ENCODE measurements around the gene NPC1.

The NPC1 gene

DNA sequence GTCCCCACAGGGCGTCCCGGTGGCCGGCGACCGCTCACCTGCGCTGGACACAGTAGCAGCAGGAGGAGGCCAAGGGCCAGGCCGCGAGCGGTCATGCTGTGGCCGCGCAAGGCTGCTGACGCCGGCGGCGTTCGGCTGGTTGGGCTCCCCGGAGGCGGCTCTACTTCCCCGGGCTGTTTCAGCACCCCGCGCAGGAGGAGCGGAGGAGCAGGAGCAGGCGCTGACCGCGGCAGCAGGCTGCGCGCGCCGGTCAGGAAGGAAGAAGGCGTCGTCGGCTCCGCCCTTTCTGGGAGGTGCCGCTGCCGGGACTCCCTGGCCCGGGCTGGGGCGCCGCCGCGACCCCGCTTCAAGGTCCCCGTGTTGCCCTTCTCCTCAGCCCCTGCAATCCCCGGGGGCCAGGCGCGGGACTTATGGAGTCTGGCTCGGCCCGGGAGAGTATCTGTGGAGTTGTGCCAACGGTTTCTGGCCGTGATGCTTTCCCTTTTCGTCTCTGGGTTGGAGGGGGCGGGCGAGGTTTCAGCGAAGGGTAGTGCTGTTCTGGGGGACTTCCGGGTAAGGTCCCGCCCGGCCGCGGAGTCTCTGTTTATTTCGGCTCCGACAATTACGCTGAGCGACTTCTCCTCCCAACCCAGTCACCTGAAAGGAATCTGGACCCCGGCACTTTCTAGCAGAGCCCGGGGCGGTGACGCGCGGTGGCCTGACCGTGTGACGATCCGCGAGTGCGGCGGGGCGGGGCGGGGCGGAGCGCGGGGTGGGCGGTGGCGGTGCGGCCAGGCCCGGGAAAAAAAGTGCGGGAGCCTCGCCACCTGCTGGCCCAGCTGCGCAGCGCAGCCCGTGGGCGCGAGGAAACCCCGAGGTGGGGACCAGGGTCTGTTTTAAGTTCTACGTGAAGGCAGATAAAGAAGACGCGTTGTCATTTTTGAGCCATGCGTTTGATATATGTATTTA lies at the start of gene NPC1:
Gene NPC1, minus strand, starts transcription at position 258 of the 948 bp plus-strand sequence. Its CDS starts 163 bp downstream, at position 95.
- Mint-ChIP-seq H3K27ac (peak within 1 kb of the TSS; percentile 88), H3K4me1 (ENCODE audit: low read depth) (peaks cover 47% of the 10 kb centered on the region), H3K36me3 (ENCODE audit: low read depth) (peaks cover 22% of the 10 kb centered on the region), H3K4me3 (peak within 1 kb of the TSS; percentile 94), H3K9me3 (no peaks in the 10 kb centered on the region), H3K27me3 (no peaks in the 10 kb centered on the region)

DNA sequence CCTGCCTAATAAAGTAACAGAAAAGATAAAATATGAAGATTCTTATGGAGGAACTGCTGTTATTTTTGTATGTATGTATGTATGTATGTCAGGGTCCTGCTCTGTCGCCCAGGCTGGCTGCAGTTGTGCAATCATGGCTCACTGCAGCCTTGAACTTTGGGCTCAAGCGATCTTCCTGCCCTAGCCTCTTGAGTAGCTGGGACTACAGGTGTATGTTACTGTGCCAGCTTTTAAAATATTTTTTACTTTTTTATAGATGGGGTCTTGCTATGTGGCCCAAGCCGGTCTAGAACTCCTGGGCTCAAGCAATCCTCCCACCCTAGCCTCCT lies 49.7 kb upstream of the NPC1 start:
- peaks cover 13% of the 10 kb centered on the region for H3K27me3 Mint-ChIP-seq
- peaks cover 13% of the 10 kb centered on the region for H3K4me1 Mint-ChIP-seq (ENCODE audit: low read depth)
- H3K27ac Mint-ChIP-seq, result no peak overlapping the region
- H3K9me3 Mint-ChIP-seq, result no peaks in the 10 kb centered on the region
- H3K36me3 Mint-ChIP-seq (ENCODE audit: low read depth), result no peaks in the 10 kb centered on the region
- H3K4me3 Mint-ChIP-seq, result no peak overlapping the region

- no peaks in the 10 kb centered on the region for H3K36me3 Mint-ChIP-seq (ENCODE audit: low read depth)
- H3K4me3 Mint-ChIP-seq, result no peak overlapping the region
- no peak overlapping the region for H3K27ac Mint-ChIP-seq
- peaks cover 13% of the 10 kb centered on the region for H3K27me3 Mint-ChIP-seq
- H3K4me1 Mint-ChIP-seq (ENCODE audit: low read depth), result peaks cover 13% of the 10 kb centered on the region
- H3K9me3 Mint-ChIP-seq, result no peaks in the 10 kb centered on the region
Measured at GRCh38 chr18:23635283-23636070, 49.2 kb upstream of the NPC1 start.

DNA sequence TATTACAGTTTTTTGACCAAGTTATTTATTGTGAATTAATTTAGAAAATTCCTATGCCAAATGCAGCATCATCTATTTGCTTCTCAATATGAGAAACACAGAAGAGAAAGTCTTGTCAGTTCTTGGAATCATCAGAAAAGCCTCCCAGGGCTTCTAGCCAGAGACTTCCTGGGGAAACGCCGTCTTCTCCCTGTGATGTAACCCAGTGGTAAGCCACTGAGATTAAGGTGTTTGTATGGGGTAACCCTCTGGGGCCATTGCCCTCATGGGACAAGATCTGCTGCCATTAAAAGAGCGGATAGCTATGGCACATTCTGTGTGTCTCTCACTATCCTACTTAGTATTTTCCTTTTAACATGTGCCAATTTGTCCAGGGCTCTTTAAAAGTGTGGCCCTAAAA lies 48.4 kb upstream of the NPC1 start:
- H3K36me3 Mint-ChIP-seq (ENCODE audit: low read depth), result no peaks in the 10 kb centered on the region
- H3K4me3 Mint-ChIP-seq, result no peak overlapping the region
- peaks cover 13% of the 10 kb centered on the region for H3K27me3 Mint-ChIP-seq
- H3K27ac Mint-ChIP-seq, result no peak overlapping the region
- peaks cover 13% of the 10 kb centered on the region for H3K4me1 Mint-ChIP-seq (ENCODE audit: low read depth)
- H3K9me3 Mint-ChIP-seq, result no peaks in the 10 kb centered on the region

GRCh38 chr18:23632615-23633014 lies 46.3 kb upstream of the NPC1 start:
- H3K36me3 Mint-ChIP-seq (ENCODE audit: low read depth), result no peaks in the 10 kb centered on the region
- H3K27ac Mint-ChIP-seq, result no peak overlapping the region
- no peaks in the 10 kb centered on the region for H3K9me3 Mint-ChIP-seq
- peaks cover 8% of the 10 kb centered on the region for H3K27me3 Mint-ChIP-seq
- H3K4me3 Mint-ChIP-seq, result no peak overlapping the region
- peaks cover 13% of the 10 kb centered on the region for H3K4me1 Mint-ChIP-seq (ENCODE audit: low read depth)

- H3K36me3 Mint-ChIP-seq (ENCODE audit: low read depth), result no peaks in the 10 kb centered on the region
- no peak overlapping the region for H3K27ac Mint-ChIP-seq
- H3K4me3 Mint-ChIP-seq, result no peak overlapping the region
- no peaks in the 10 kb centered on the region for H3K9me3 Mint-ChIP-seq
- peaks cover 19% of the 10 kb centered on the region for H3K4me1 Mint-ChIP-seq (ENCODE audit: low read depth)
- H3K27me3 Mint-ChIP-seq, result peaks cover 8% of the 10 kb centered on the region
Measured at GRCh38 chr18:23631746-23632145, 45.4 kb upstream of the NPC1 start.

DNA sequence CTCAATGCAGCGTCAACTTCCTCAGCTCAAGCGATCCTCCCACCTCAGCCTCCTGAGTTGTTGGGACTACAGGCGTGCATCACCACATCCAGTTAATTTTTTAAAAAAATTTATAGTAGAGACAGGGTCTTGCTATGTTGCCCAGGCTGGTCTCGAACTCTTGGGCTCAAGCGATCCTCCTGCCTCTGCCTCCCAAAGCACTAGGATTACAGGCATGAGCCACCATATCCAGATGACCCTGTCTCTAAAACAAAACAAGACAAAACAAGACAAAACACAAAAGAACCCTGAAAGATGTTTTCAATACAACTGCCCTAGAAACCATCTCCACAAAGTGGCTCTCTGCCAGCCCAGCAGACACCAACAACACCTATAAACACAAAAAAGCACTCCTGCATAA lies 45.0 kb upstream of the NPC1 start:
- H3K9me3 Mint-ChIP-seq, result no peaks in the 10 kb centered on the region
- H3K27ac Mint-ChIP-seq, result no peak overlapping the region
- H3K36me3 Mint-ChIP-seq (ENCODE audit: low read depth), result no peaks in the 10 kb centered on the region
- H3K27me3 Mint-ChIP-seq, result peaks cover 8% of the 10 kb centered on the region
- H3K4me1 Mint-ChIP-seq (ENCODE audit: low read depth), result peaks cover 23% of the 10 kb centered on the region
- H3K4me3 Mint-ChIP-seq, result no peak overlapping the region

DNA sequence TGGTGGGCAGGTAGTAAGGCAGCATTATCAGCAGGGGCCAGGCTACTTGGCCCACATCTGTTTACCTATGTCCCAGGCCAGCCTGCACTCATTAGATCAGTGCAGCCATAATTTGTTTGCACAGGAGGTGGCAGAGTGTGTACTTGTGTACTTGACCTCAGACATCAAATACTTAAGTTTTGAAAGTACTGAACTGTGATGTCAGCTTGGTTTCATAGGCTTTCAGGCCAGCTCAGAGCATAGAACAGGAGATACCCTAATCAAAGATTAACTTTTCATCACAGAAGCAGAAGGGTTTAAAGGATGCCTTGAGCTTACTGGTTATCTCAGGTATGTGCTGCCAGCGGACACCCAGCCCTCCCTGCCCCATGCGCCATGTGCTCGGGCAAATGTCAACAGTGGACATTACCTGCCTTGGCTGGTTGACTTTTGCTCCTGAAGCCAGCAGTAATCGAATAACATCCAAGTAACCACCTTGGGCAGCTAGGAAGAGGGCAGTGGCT lies 43.2 kb upstream of the NPC1 start:
- H3K27me3 Mint-ChIP-seq, result peaks cover 8% of the 10 kb centered on the region
- no peak overlapping the region for H3K27ac Mint-ChIP-seq
- no peaks in the 10 kb centered on the region for H3K9me3 Mint-ChIP-seq
- peaks cover 13% of the 10 kb centered on the region for H3K4me1 Mint-ChIP-seq (ENCODE audit: low read depth)
- H3K4me3 Mint-ChIP-seq, result no peak overlapping the region
- H3K36me3 Mint-ChIP-seq (ENCODE audit: low read depth), result no peaks in the 10 kb centered on the region

DNA sequence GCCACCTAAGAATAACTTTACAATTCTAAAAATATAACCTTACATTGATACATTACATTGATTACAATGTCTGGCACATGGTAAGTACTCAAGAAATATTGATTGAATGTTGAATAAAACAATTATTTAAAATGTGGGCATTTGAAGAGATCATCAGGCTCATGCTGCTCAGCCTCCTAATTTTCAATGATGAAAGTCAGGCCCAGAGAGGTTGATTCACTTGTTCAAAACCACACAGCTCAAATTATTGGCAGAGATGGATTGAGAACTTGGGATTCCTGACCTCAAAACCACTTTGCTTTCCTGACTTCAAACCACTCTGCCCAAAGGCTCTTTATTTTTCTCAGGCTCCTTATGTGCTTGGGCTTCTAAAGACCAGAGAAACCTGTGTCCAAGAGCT lies 41.7 kb upstream of the NPC1 start:
- Mint-ChIP-seq H3K4me1 (ENCODE audit: low read depth) (peaks cover 13% of the 10 kb centered on the region), H3K27me3 (peaks cover 8% of the 10 kb centered on the region), H3K27ac (no peak overlapping the region)

GRCh38 chr18:23627321-23627720 lies 41.0 kb upstream of the NPC1 start:
- Mint-ChIP-seq H3K4me3 (no peak overlapping the region), H3K27ac (no peak overlapping the region), H3K36me3 (ENCODE audit: low read depth) (no peaks in the 10 kb centered on the region), H3K9me3 (no peaks in the 10 kb centered on the region), H3K27me3 (peaks cover 8% of the 10 kb centered on the region), H3K4me1 (ENCODE audit: low read depth) (peaks cover 13% of the 10 kb centered on the region)

More for the DNA sequence above, 41.7 kb upstream of the NPC1 start:
- H3K36me3 Mint-ChIP-seq (ENCODE audit: low read depth), result no peaks in the 10 kb centered on the region
- H3K4me3 Mint-ChIP-seq, result no peak overlapping the region
- H3K9me3 Mint-ChIP-seq, result no peaks in the 10 kb centered on the region

DNA sequence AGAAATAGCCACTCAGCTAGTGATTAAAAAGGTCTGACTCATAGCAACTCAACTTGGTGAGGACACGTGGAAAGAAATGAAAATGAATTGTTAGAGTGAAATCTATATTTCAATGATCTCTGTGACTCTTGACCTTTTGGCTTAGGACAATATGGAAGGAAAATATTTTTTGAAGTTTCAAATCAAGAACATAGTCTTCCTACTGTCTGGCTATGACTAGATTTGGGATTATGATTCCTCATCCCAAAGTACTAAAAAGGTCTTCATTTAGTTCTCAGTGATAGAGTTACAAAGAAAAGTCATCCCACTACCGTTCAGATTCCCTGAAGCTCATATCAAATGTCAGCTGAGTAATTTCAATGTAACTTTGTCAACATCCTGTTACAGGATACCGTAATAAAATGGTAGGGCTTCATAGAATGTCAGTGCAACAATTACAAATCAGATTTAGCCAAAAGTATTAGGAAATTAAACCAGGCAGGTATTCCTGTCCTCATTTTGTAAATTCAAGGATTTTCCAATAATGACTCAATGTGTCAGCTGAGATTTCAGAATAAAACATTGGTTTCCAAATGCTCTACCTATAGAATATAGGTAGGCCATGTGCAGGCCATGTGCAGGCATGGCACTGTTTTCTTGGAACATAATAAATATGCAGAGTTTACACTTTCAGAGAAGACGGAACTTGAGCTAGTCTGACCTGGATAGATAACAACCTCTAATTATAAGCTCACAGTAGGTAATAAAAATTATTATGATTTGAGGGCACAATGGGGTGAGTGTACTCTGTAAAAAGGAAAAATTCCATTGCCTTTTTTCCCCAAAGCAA lies 40.4 kb upstream of the NPC1 start:
- peaks cover 13% of the 10 kb centered on the region for H3K4me1 Mint-ChIP-seq (ENCODE audit: low read depth)
- H3K27me3 Mint-ChIP-seq, result peaks cover 10% of the 10 kb centered on the region
- no peak overlapping the region for H3K27ac Mint-ChIP-seq
- no peak overlapping the region for H3K4me3 Mint-ChIP-seq
- H3K36me3 Mint-ChIP-seq (ENCODE audit: low read depth), result no peaks in the 10 kb centered on the region
- H3K9me3 Mint-ChIP-seq, result no peaks in the 10 kb centered on the region

- H3K4me1 Mint-ChIP-seq (ENCODE audit: low read depth), result peaks cover 25% of the 10 kb centered on the region
- no peaks in the 10 kb centered on the region for H3K36me3 Mint-ChIP-seq (ENCODE audit: low read depth)
- no peak overlapping the region for H3K27ac Mint-ChIP-seq
Measured at GRCh38 chr18:23623040-23623439, 36.7 kb upstream of the NPC1 start.

GRCh38 chr18:23619388-23619881 lies 33.1 kb upstream of the NPC1 start:
- H3K36me3 Mint-ChIP-seq (ENCODE audit: low read depth), result no peaks in the 10 kb centered on the region
- no peaks in the 10 kb centered on the region for H3K9me3 Mint-ChIP-seq
- H3K27ac Mint-ChIP-seq, result no peak overlapping the region
- peak overlapping the region; percentile 39 for H3K4me3 Mint-ChIP-seq
- peaks cover 39% of the 10 kb centered on the region for H3K27me3 Mint-ChIP-seq
- H3K4me1 Mint-ChIP-seq (ENCODE audit: low read depth), result peaks cover 15% of the 10 kb centered on the region

More at GRCh38 chr18:23623040-23623439, 36.7 kb upstream of the NPC1 start:
- Mint-ChIP-seq H3K27me3 (peaks cover 32% of the 10 kb centered on the region), H3K4me3 (no peak overlapping the region), H3K9me3 (no peaks in the 10 kb centered on the region)

DNA sequence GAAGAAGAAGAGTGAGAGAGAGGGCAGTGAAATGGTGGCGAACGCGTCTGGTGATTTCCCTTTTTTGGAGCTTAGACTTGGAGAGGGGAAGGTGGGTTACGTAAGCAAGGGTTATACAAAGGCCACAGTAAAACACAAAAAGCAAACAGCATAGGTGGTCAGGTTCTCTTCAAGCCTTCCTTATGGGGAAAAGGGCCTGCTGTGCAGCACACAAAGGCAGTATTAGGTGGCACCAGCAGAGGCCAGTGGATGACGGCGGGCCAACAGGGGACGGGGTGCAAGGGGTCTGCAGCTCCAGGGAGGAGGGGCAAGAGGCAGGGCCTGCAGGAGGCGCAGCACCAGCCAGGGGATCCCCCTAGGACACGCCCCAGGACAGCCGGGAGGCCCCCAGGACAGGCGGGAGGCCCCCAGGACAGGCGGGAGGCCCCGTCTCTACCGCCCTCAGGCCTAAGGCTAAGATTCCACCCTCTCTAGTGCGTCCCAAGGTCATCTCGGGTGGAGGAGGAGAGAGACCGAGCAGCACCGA lies 32.6 kb upstream of the NPC1 start:
- H3K9me3 Mint-ChIP-seq, result no peaks in the 10 kb centered on the region
- H3K36me3 Mint-ChIP-seq (ENCODE audit: low read depth), result no peaks in the 10 kb centered on the region
- peaks cover 15% of the 10 kb centered on the region for H3K4me1 Mint-ChIP-seq (ENCODE audit: low read depth)
- H3K4me3 Mint-ChIP-seq, result peak overlapping the region; percentile 39
- peaks cover 39% of the 10 kb centered on the region for H3K27me3 Mint-ChIP-seq
- no peak overlapping the region for H3K27ac Mint-ChIP-seq

Measured in stimulated activated naive CD8-positive, alpha-beta T cell treated with anti-CD3 and anti-CD28 coated beads, Interleukin-15, Interleukin-2, amounts not matched to agents 100 ng/mL and 50 ng/mL, for 24 hours (primary cell).